Mucosa of rectum (tissue), 2 donors: ENCODE data around the gene ABCD4.

Experiments used
- H3K27ac ChIP-seq, 2 donors: one replicate each; pipeline ENCODE4 v1.7.0; 2013; ENCODE audit warnings: inconsistent platforms in 2 of 2, low read depth in 2 of 2, low read length in 2 of 2
- H3K27me3 ChIP-seq, 2 donors: one replicate each; pipeline ENCODE4 v1.7.0; 2013; ENCODE audit warnings: low read length in 2 of 2; ENCODE audit not compliant: control insufficient read depth in 2 of 2, insufficient read depth in 2 of 2
- H3K36me3 ChIP-seq, 2 donors: one replicate each; pipeline ENCODE4 v1.7.0; 2013; ENCODE audit warnings: low read length in 2 of 2; ENCODE audit not compliant: control insufficient read depth in 2 of 2, insufficient read depth in 2 of 2
- H3K4me1 ChIP-seq, 2 donors: one replicate each; pipeline ENCODE4 v1.7.0; 2013; ENCODE audit warnings: low read length in 2 of 2, mild to moderate bottlenecking in 1 of 2; ENCODE audit not compliant: control insufficient read depth in 2 of 2, insufficient read depth in 2 of 2
- H3K4me3 ChIP-seq, 2 donors: one replicate each; pipeline ENCODE4 v1.7.0; 2013; ENCODE audit warnings: low read length in 2 of 2
- H3K9ac ChIP-seq, 2 donors: one replicate each; pipeline ENCODE4 v1.7.0; 2013; ENCODE audit warnings: low read length in 2 of 2, low read depth in 1 of 2, mild to moderate bottlenecking in 1 of 2
- H3K9me3 ChIP-seq, 2 donors: one replicate each; pipeline ENCODE4 v1.7.0; 2013; ENCODE audit warnings: low read length in 2 of 2; ENCODE audit not compliant: control insufficient read depth in 2 of 2
- donor health status: healthy.
- donor health status: Normal muscosa, but diverticular disease.

Gene ABCD4

GRCh38 chr14:74238974-74239847 is 63.5 kb downstream of the ABCD4 start, which contains the start of gene VSX2:
Gene VSX2, plus strand, starts transcription at chr14:74239449. Its CDS starts 113 bp downstream, at chr14:74239562.
- no peak within 1 kb of the TSS for H3K4me3 ChIP-seq
- H3K27me3 ChIP-seq = peaks cover 64 to 70% of the 10 kb centered on the region in 2 donors

GRCh38 chr14:74237441-74237840 is 65.3 kb downstream of the ABCD4 start:
- peaks cover 48 to 56% of the 10 kb centered on the region in 2 donors for H3K27me3 ChIP-seq
- H3K36me3 ChIP-seq = no peaks in the 10 kb centered on the region
- no peak overlapping the region for H3K27ac ChIP-seq
- H3K4me1 ChIP-seq = peaks cover 3 to 12% of the 10 kb centered on the region in 2 donors
- no peaks in the 10 kb centered on the region for H3K9me3 ChIP-seq
- H3K4me3 ChIP-seq = no peak overlapping the region
- no peak overlapping the region for H3K9ac ChIP-seq

More at GRCh38 chr14:74238974-74239847, 63.5 kb downstream of the ABCD4 start, which contains the start of gene VSX2:
- Histone ChIP-seq H3K4me1 (peaks cover 3 to 12% of the 10 kb centered on the region in 2 donors), H3K27ac (no peak within 1 kb of the TSS), H3K36me3 (no peaks in the 10 kb centered on the region), H3K9ac (no peak within 1 kb of the TSS), H3K9me3 (no peaks in the 10 kb centered on the region)
